Heart right ventricle (tissue), 16 donors: ENCODE data around the gene ILKAP. TPM values are rescaled to one million over a fixed set of nuclear protein-coding genes. Genes with fewer than 3 reads are reported as not detected.

Experiments used
- ATAC-seq, 8 donors: fragments of 200-7000 bp; cut with Tn5 transposase; one replicate each; pipeline ENCODE4 v1.9.1; 2020; ENCODE audit warnings: mild to moderate bottlenecking in 8 of 8, moderate library complexity in 8 of 8, moderate number of reproducible peaks in 1 of 8
- DNase-seq, 2 donors: peaks; one replicate each; pipeline ENCODE4 v3.0.0-alpha.2; 2020
- H3K27ac ChIP-seq, 10 donors: fragments of 200-600 bp; sonication (generic) in 2 of 10; one replicate each; pipeline versions ENCODE4 v1.5.0 to v1.8.0; 2020 to 2022; ENCODE audit warnings: mild to moderate bottlenecking in 3 of 10
- H3K27me3 ChIP-seq, 7 donors: fragments of 200-600 bp; one replicate each; pipeline ENCODE4 v1.8.0; 2021 to 2022; ENCODE audit warnings: mild to moderate bottlenecking in 2 of 7
- H3K36me3 ChIP-seq, 9 donors: fragments of 200-600 bp; sonication (generic) in 1 of 9; one replicate each; pipeline versions ENCODE4 v1.5.0 to v1.8.0; 2020 to 2022; ENCODE audit warnings: mild to moderate bottlenecking in 2 of 9
- H3K4me1 ChIP-seq, 9 donors: fragments of 200-600 bp; sonication (generic) in 1 of 9; one replicate each; pipeline versions ENCODE4 v1.5.0 to v1.8.0; 2020 to 2022; ENCODE audit warnings: mild to moderate bottlenecking in 4 of 9
- H3K4me3 ChIP-seq, 10 donors: fragments of 200-600 bp; sonication (generic) in 2 of 10; one replicate each; pipeline versions ENCODE4 v1.5.0 to v1.8.0; 2020 to 2022; ENCODE audit warnings: mild to moderate bottlenecking in 7 of 10, moderate library complexity in 2 of 10
- H3K9me3 ChIP-seq, 11 donors: fragments of 200-600 bp in 10 of 11; sonication (generic) in 2 of 11; one replicate each; pipeline versions ENCODE4 v1.5.0 to v1.8.0; 2013 to 2022; ENCODE audit warnings: mild to moderate bottlenecking in 2 of 11, control low read depth in 1 of 11, moderate library complexity in 1 of 11
- WGBS, 2 donors: extraction: QIAGEN DNeasy Blood & Tissue Kit; methylation state at CpG; one replicate each; pipeline ENCODE4 v1.1.7; 2013; ENCODE audit warnings: inconsistent platforms in 1 of 2; 5-methylcytosine and 5-hydroxymethylcytosine counted together
- intact Hi-C, 10 donors: fragments of 100-400 bp; cut with DNase I; formaldehyde crosslinking; loops; one replicate each; pipeline versions ENCODE4 v1.11.1 to v1.14.2; 2022
- polyA plus RNA-seq, 2 donors: library from polyadenylated mRNA; stranded (reverse); fragments of 200-250 nt; gene quantifications; one replicate each; pipeline ENCODE4 v1.2.3, GENCODE V29; 2013
- total RNA-seq, 10 donors: library from RNA; stranded (reverse); fragmentation: NEBNext Ultra II Directional in 3 of 10; extraction: Animal tissue kit (Norgen Biotek cat#: 25700) in 3 of 10; gene quantifications; one replicate each; pipeline versions ENCODE4 v1.2.1 to v1.2.4, GENCODE V29; 2021 to 2023
- TF ChIP-seq, protein P1 (sequence below), 9 donors: fragments of 200-600 bp; sonication (generic) in 2 of 9; IDR thresholded peaks; one replicate each; pipeline versions ENCODE4 v1.5.0 to v1.8.0; 2021 to 2022; ENCODE audit warnings: antibody characterized with exemption in 9 of 9, mild to moderate bottlenecking in 5 of 9, moderate library complexity in 1 of 9
- donor health status: Arrhythmogenic right ventricular cardiomyopathy.
- donor health status: ischemic (EF 13 %, LVEDD 7.1; RV severe dilation, severe dysfunction).
- donor health status: healthy with polysubstance abuse.
- donor health status: DM: no; HTN: yes; CAD: no.
- donor health status: DM: no; HTN: no; CAD: no.
- donor health status: ischemic (EF 25% LVEDD 6.9; RV normal size, moderate dysfunction).
- donor health status: ischemic (EF 25% LVEDD 5.7; RV mildly dilated, moderate dysfunction).
- donor health status: healthy.
- donor health status: DM: yes; HTN: yes; CAD: no.
- donor health status: Ischemic cardiomyopathy.
- donor health status: ischemic (EF 35%, LVEDD 5.7; RV mildly dilated, moderate dysfunction).
- donor health status: nonischemic (EF 11% LVEDD 7.7; RV severe dilation, severe dysfunction).
- donor health status: DM: yes; HTN: yes; CAD: no.
- donor health status: PGD.
- donor health status: ischemic (EF 29% LVEDD 5.4; RV normal size, mild dysfunction).
- donor health status: nonischemic (EF 23%, LVEDD 6.1; RV moderate dilation, normal function).

Gene ILKAP
- total and polyA plus RNA-seq, 12 donors, result 19.6 to 83.9 (median 25.6) TPM

DNA sequence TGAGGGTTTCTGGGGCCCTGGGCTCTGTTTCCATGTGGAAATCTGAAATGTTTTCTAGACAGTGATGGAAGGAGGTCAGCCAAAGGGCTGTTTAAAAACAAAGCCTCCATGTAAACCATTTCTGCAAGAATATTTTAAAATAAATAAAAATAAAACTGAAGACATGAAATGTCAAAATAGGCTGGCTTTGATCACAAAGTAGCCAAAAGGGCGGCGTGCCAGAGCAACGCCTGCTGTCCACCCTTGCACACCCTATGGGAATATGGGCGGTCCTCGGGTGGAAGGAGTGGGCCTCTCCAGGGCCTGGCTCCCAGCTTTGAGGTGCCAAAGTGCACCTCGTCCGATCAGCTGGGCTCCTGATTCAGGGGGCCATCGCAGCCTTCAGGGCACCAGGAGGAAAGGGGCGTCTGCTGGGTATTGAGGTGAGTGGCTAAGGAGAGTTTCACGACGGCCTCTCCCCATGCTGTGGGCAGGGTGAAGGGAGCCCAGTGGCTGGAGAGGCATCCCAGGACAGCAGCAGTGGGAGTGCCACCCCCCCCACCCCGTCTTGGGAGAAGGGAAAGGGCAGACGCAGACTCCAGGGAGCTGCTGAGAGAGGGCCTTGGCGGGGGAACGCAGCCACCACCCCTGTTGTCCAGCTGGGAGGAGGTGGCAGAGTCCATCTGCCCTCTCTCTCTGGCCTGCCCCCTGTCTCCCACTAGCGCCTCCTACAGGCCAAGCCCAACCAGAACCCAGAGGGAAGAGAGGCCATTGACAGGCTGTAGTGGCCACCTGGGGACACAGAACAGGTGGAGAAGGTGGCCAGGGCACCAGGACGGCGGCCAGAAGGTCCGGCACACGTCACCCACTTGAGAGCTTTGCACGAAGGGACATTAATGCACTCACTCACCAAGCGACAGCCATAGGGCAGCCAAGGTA is 50.5 kb downstream of the ILKAP start:
- H3K27me3 ChIP-seq, result peaks cover 0 to 3% (median under 1%) of the 10 kb centered on the region in 7 donors
- peaks cover 0 to 4% (median 0%) of the 10 kb centered on the region in 9 donors for H3K36me3 ChIP-seq
- intact Hi-C loops, result no loop called here
- peak in 1 of 2 donors; percentile 9 for DNase-seq
- H3K9me3 ChIP-seq, result no peaks in the 10 kb centered on the region
- TF ChIP-seq, protein P1, sequence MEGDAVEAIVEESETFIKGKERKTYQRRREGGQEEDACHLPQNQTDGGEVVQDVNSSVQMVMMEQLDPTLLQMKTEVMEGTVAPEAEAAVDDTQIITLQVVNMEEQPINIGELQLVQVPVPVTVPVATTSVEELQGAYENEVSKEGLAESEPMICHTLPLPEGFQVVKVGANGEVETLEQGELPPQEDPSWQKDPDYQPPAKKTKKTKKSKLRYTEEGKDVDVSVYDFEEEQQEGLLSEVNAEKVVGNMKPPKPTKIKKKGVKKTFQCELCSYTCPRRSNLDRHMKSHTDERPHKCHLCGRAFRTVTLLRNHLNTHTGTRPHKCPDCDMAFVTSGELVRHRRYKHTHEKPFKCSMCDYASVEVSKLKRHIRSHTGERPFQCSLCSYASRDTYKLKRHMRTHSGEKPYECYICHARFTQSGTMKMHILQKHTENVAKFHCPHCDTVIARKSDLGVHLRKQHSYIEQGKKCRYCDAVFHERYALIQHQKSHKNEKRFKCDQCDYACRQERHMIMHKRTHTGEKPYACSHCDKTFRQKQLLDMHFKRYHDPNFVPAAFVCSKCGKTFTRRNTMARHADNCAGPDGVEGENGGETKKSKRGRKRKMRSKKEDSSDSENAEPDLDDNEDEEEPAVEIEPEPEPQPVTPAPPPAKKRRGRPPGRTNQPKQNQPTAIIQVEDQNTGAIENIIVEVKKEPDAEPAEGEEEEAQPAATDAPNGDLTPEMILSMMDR (IDR thresholded peaks at IDR 0.05), result peak in 3 of 9 donors; percentile 8 to 18 (median 14)
- peaks cover 0 to 12% (median 3%) of the 10 kb centered on the region in 9 donors for H3K4me1 ChIP-seq
- no peak overlapping the region for H3K4me3 ChIP-seq
- ATAC-seq, result no peak
- WGBS, 2 donors, result 77 to 81% methylated on average over 22 of the region's 22 CpGs
- H3K27ac ChIP-seq, result no peak overlapping the region

DNA sequence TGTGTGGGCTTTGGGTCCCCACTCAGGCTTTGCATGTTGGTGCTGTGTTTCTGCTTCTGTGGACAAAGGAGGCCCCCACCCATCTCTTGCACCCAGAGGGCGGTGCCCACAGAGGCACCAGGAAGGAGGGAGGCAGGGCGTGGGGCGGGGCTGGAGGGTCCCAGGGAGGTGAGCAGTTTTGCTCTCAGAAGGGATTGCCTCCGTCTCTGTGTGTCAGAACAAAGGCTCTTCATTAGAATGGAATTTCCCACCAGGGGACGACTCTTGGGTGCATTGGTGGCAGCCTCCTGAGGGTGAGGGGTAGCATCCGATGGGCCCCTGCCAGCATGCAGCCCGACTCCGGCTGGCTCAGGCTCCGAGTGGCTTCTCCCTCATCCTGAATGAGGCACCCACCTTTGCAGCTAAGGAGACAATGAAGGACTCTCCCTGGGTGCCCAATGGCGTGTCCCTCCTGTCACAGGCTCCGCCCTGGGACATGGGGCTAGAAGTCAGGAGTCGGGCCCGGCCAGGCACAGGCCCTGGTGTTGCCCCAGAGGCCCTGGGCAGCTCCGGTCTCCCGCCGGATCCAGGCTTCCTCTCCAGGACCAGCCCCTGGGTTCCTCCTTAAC is 51.8 kb downstream of the ILKAP start:
- H3K4me3 ChIP-seq, result no peak overlapping the region
- no peaks in the 10 kb centered on the region for H3K9me3 ChIP-seq
- WGBS, 2 donors, result 83 to 84% methylated on average over 16 of the region's 16 CpGs
- intact Hi-C loops, result no loop called here
- H3K4me1 ChIP-seq, result peaks cover 0 to 10% (median 3%) of the 10 kb centered on the region in 9 donors
- no peak for ATAC-seq
- H3K27ac ChIP-seq, result no peak overlapping the region
- no peak for DNase-seq
- no peaks in the 10 kb centered on the region for H3K27me3 ChIP-seq
- TF ChIP-seq, protein P1 (IDR thresholded peaks at IDR 0.05), result no peak
- peaks cover 0 to 4% (median 0%) of the 10 kb centered on the region in 9 donors for H3K36me3 ChIP-seq

DNA sequence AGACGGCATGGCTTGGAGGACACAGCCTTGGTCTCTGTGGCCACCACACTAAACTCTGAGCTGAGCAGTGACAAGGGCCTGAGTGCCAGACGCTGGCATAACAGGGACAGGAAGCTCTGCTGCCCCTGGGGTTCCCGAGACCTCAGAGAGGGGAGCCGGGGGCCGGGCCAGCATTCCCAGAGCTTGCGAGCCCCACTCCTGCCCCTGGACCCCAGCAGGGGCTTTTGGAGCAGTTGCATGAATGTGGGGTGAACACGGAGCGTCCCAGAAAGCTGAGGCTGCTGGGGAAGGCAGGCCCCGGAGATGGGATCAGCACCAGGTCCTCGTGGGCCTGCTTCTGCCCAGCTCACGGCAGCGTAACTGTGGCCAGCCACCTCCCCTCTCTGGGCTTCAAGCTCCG is 52.3 kb downstream of the ILKAP start:
- Histone ChIP-seq H3K9me3 (no peaks in the 10 kb centered on the region), H3K27me3 (no peaks in the 10 kb centered on the region), H3K4me1 (peaks cover 0 to 10% (median 3%) of the 10 kb centered on the region in 9 donors), H3K27ac (no peak overlapping the region), H3K4me3 (no peak overlapping the region), H3K36me3 (peaks cover 0 to 4% (median 0%) of the 10 kb centered on the region in 9 donors)
- TF ChIP-seq, protein P1 (IDR thresholded peaks at IDR 0.05), result no peak
- ATAC-seq, result no peak
- WGBS, 2 donors, result 83 to 85% methylated on average over 13 of the region's 13 CpGs
- no peak for DNase-seq
- intact Hi-C loops, result no loop called here

DNA sequence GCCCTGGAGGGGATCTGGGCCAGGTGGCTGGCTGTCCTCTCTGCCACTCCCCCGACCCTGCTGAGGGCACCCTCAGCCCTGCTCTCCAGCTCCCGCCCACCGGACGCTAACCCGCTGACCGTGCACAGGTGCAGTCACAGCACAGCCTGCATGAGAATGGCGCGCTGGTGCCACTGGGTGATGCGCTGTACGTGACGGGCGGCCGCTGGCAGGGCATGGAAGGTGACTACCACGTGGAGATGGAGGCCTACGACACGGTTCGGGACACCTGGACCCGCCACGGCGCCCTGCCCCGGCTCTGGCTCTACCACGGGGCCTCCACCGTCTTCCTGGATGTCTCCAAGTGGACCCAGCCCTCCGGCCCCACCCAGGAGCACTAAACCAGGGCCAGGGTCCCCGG is 52.8 kb downstream of the ILKAP start:
- Histone ChIP-seq H3K27ac (no peak overlapping the region), H3K27me3 (no peaks in the 10 kb centered on the region), H3K4me3 (no peak overlapping the region), H3K9me3 (no peaks in the 10 kb centered on the region), H3K4me1 (peaks cover 0 to 9% (median 2%) of the 10 kb centered on the region in 9 donors), H3K36me3 (peaks cover 0 to 4% (median 0%) of the 10 kb centered on the region in 9 donors)
- peak in 1 of 8 donors; percentile 18 for ATAC-seq
- TF ChIP-seq, protein P1 (IDR thresholded peaks at IDR 0.05), result no peak
- no peak for DNase-seq
- WGBS, 2 donors, result 93 to 96% methylated on average over 22 to 25 of the region's 25 CpGs
- intact Hi-C loops, result no loop called here
